HepG2 (cell line): Measurements from ENCODE around the gene SORD.

Experiments used
- RARA ChIP-seq: IDR thresholded peaks from 2 replicates; pipeline ENCODE4 v1.6.1; 2016; ENCODE audit warnings: missing genetic modification reagents, missing compliant biosample characterization
- ZNF160 ChIP-seq: sonication (generic); formaldehyde crosslinking; IDR thresholded peaks from 2 replicates; pipeline ENCODE4 v1.8.0; 2022; ENCODE audit warnings: mild to moderate bottlenecking, inconsistent platforms, missing genetic modification reagents
- TF ChIP-seq, protein P1 (sequence below): sonication (generic); formaldehyde crosslinking; IDR thresholded peaks from 2 replicates; pipeline ENCODE4 v1.5.0; 2020; ENCODE audit warnings: mild to moderate bottlenecking, missing genetic modification reagents, moderate library complexity

DNA sequence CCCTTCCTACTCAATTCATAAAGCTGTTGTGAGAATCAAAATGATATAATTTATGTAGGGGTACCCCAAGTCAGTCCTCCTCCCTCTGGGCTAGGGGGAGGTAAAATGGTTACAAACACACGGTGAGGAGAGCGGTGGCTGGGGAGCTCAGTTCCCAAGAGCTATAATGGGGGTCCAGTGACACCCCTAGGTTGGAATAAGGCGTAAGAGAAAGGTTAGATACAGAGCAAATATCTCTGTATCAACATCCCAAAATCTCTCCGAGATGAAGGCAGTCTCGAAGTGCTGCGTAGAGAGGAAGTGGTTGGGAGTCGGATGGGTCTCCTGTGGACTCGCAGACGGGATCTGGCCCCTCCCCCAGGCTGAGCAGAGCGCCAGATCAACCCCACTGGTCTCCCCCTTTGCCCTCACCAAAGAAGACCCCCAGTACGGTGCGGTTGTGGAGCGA, 89.2 kb downstream of the SORD start:
- TF ChIP-seq RARA (no peak), ZNF160 (CRISPR knock-in tag) (no peak)
- TF ChIP-seq, protein P1, sequence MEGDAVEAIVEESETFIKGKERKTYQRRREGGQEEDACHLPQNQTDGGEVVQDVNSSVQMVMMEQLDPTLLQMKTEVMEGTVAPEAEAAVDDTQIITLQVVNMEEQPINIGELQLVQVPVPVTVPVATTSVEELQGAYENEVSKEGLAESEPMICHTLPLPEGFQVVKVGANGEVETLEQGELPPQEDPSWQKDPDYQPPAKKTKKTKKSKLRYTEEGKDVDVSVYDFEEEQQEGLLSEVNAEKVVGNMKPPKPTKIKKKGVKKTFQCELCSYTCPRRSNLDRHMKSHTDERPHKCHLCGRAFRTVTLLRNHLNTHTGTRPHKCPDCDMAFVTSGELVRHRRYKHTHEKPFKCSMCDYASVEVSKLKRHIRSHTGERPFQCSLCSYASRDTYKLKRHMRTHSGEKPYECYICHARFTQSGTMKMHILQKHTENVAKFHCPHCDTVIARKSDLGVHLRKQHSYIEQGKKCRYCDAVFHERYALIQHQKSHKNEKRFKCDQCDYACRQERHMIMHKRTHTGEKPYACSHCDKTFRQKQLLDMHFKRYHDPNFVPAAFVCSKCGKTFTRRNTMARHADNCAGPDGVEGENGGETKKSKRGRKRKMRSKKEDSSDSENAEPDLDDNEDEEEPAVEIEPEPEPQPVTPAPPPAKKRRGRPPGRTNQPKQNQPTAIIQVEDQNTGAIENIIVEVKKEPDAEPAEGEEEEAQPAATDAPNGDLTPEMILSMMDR (CRISPR knock-in tag), result no peak
